HepG2 (cell line): ENCODE results near the gene MICAL1. TPM values are rescaled to one million over a fixed set of nuclear protein-coding genes. Genes with fewer than 3 reads are reported as not detected.

Experiments used
- ARID4A ChIP-seq: sonication (generic); formaldehyde crosslinking; IDR thresholded peaks from 2 replicates; pipeline ENCODE4 v1.5.0; 2020; ENCODE audit warnings: mild to moderate bottlenecking, missing genetic modification reagents, borderline replicate concordance
- CBX1 ChIP-seq: IDR thresholded peaks from one replicate; pipeline ENCODE4 v1.6.1; 2016; ENCODE audit warnings: antibody characterized with exemption, low read depth
- CREB1 ChIP-seq, 2 experiments: fragments of 450-650 bp in 1 of 2; IDR thresholded peaks; 2 replicates each; pipeline ENCODE4 v1.6.1; 2016 to 2017; ENCODE audit warnings: control low read depth in 1 of 2, mild to moderate bottlenecking in 1 of 2, missing compliant biosample characterization in 1 of 2, missing genetic modification characterization in 1 of 2
- HNF4G ChIP-seq, 2 experiments: sonication (generic) in 1 of 2; formaldehyde crosslinking in 1 of 2; IDR thresholded peaks; 2 replicates each; pipeline versions ENCODE4 v1.4.0 to v1.6.1; 2011 to 2020; ENCODE audit warnings: borderline replicate concordance in 2 of 2, low read depth in 2 of 2, mild to moderate bottlenecking in 2 of 2, low read length in 1 of 2, missing genetic modification reagents in 1 of 2, moderate library complexity in 1 of 2
- IKZF5 ChIP-seq: IDR thresholded peaks from 2 replicates; pipeline ENCODE4 v1.6.1; 2018; ENCODE audit warnings: missing genetic modification reagents, mild to moderate bottlenecking, missing compliant biosample characterization
- ISL2 ChIP-seq: sonication (generic); formaldehyde crosslinking; IDR thresholded peaks from 2 replicates; pipeline ENCODE4 v1.5.0; 2020; ENCODE audit warnings: missing genetic modification reagents
- LCORL ChIP-seq, 2 experiments: fragments of 450-650 bp in 1 of 2; sonication (generic) in 1 of 2; formaldehyde crosslinking in 1 of 2; IDR thresholded peaks; 2 replicates each; pipeline versions ENCODE4 v1.5.0 to v1.6.1; 2017 to 2020; ENCODE audit warnings: antibody characterized with exemption in 1 of 2, missing genetic modification reagents in 1 of 2
- MYC ChIP-seq: sonication (generic); formaldehyde crosslinking; IDR thresholded peaks from 2 replicates; pipeline ENCODE4 v1.9.0; 2021; ENCODE audit warnings: missing genetic modification reagents, borderline replicate concordance
- POLR2AphosphoS5 ChIP-seq: IDR thresholded peaks from 2 replicates; pipeline ENCODE4 v1.6.1; 2012; ENCODE audit warnings: low read depth, low read length
- RFX5 ChIP-seq: IDR thresholded peaks from 2 replicates; pipeline ENCODE4 v1.6.1; 2011; ENCODE audit warnings: low read depth, low read length, improper control_type of control experiment
- RNF2 ChIP-seq: fragments of 450-650 bp; conservative IDR thresholded peaks from 2 replicates; pipeline ENCODE4 v1.6.1; 2016; ENCODE audit warnings: low read depth
- SOX6 ChIP-seq, 2 experiments: fragments of 450-650 bp in 1 of 2; sonication (generic) in 1 of 2; formaldehyde crosslinking in 1 of 2; IDR thresholded peaks; 2 replicates each; pipeline versions ENCODE4 v1.4.0 to v1.6.1; 2017 to 2020; ENCODE audit warnings: antibody characterized with exemption in 1 of 2, mild to moderate bottlenecking in 1 of 2, missing genetic modification reagents in 1 of 2
- TGIF2 ChIP-seq: IDR thresholded peaks from 2 replicates; pipeline ENCODE4 v1.6.1; 2016; ENCODE audit warnings: control low read depth, missing compliant biosample characterization
- TSC22D2 ChIP-seq: sonication (generic); formaldehyde crosslinking; IDR thresholded peaks from 2 replicates; pipeline ENCODE4 v1.5.1; 2020; ENCODE audit warnings: missing genetic modification reagents, mild to moderate bottlenecking, borderline replicate concordance
- ZBTB39 ChIP-seq: sonication (generic); formaldehyde crosslinking; IDR thresholded peaks from 2 replicates; pipeline ENCODE4 v1.5.0; 2020; ENCODE audit warnings: missing genetic modification reagents
- ZC3H13 ChIP-seq: sonication (generic); formaldehyde crosslinking; IDR thresholded peaks from 2 replicates; pipeline ENCODE4 v1.8.1; 2023; ENCODE audit warnings: mild to moderate bottlenecking, missing genetic modification reagents, moderate library complexity
- ZNF772 ChIP-seq: sonication (generic); formaldehyde crosslinking; IDR thresholded peaks from 2 replicates; pipeline ENCODE4 v1.5.0; 2020; ENCODE audit warnings: mild to moderate bottlenecking, missing genetic modification reagents
- ZSCAN30 ChIP-seq: sonication (generic); formaldehyde crosslinking; IDR thresholded peaks from 2 replicates; pipeline ENCODE4 v1.5.0; 2020; ENCODE audit warnings: mild to moderate bottlenecking, missing genetic modification reagents
- ZSCAN5A ChIP-seq: sonication (generic); formaldehyde crosslinking; IDR thresholded peaks from 2 replicates; pipeline ENCODE4 v1.8.0; 2022; ENCODE audit warnings: mild to moderate bottlenecking, missing genetic modification reagents, borderline replicate concordance
- polyA plus RNA-seq, 8 experiments: library from polyadenylated mRNA; depleted of rRNA in 3 of 8; stranded (reverse) in 7 of 8; unstranded in 1 of 8; fragments of >200 nt; fragmentation: Illumina TruSeq in 4 of 8; extraction: Trizol in 4 of 8; gene quantifications; 2 replicates each; pipeline versions ENCODE4 v1.2.1 to v1.2.3, GENCODE V29; 2011 to 2016; ENCODE audit warnings: low read depth in 4 of 8, missing spikeins in 1 of 8, mixed read lengths in 1 of 8; ENCODE audit not compliant: insufficient read depth in 1 of 8
- total RNA-seq, 5 experiments: library from RNA; depleted of rRNA; stranded (reverse); fragments of >200 nt; fragmentation: Illumina TruSeq; extraction: Trizol; gene quantifications; 2 replicates each; pipeline ENCODE4 v1.2.3, GENCODE V29; 2016; ENCODE audit warnings: low read depth in 1 of 5

MICAL1 gene
- total and polyA plus RNA-seq, 2 of the 13 experiments (the other 11 are each of a cell fraction or from before 2014, with no cell fraction given) = 6.9 to 39.0 TPM

- TF ChIP-seq IKZF5 (CRISPR knock-in tag) (peak; percentile 68; the same call in 1 of the 2 replicates), LCORL (IDR thresholded peaks at IDR 0.05) (no peak), LCORL (CRISPR knock-in tag; IDR thresholded peaks at IDR 0.05) (peak; percentile 47; the same call in 1 of the 2 replicates), RFX5 (peak; percentile 70), ARID4A (CRISPR knock-in tag) (peak; percentile 80), MYC (peak; percentile 42; the same call in 1 of the 2 replicates), CREB1 (IDR thresholded peaks at IDR 0.05) (no peak), CREB1 (CRISPR knock-in tag; IDR thresholded peaks at IDR 0.05) (no peak), RNF2 (peak; percentile 97), SOX6 (IDR thresholded peaks at IDR 0.05) (no peak), SOX6 (CRISPR knock-in tag; IDR thresholded peaks at IDR 0.05) (peak; percentile 37), ZNF772 (CRISPR knock-in tag) (peak; percentile 67; the same call in 1 of the 2 replicates), TGIF2 (peak; percentile 56; the same call in 1 of the 2 replicates), TSC22D2 (CRISPR knock-in tag) (0 out of 2 replicates have a peak, but pooled peaks have one; percentile 44), CBX1 (no peak), ZC3H13 (CRISPR knock-in tag) (peak; percentile 33; the same call in 1 of the 2 replicates), HNF4G (IDR thresholded peaks at IDR 0.05; ENCODE audit: borderline replicate concordance, low read depth, low read length) (no peak), HNF4G (CRISPR knock-in tag; IDR thresholded peaks at IDR 0.05; ENCODE audit: borderline replicate concordance, low read depth) (no peak), ISL2 (CRISPR knock-in tag) (0 out of 2 replicates have a peak, but pooled peaks have one; percentile 12), ZSCAN5A (CRISPR knock-in tag) (no peak), ZBTB39 (peak; percentile 39; the same call in 1 of the 2 replicates), POLR2AphosphoS5 (peak; percentile 29; the same call in 1 of the 2 replicates), ZSCAN30 (CRISPR knock-in tag) (no peak)
These were observed 15.1 kb downstream of the MICAL1 start, which contains the start of the genes PPIL6 and SMPD2 (continued) for GRCh38 chr6:109440331-109441068.
